OCI-LY7 (cell line): ENCODE data around the gene GLMN. TPM values are rescaled to one million over a fixed set of nuclear protein-coding genes. Genes with fewer than 3 reads are reported as not detected.

Experiments
- BruUV-seq: library from RNA; stranded (reverse); fragments of 400-500 nt; replicated peaks from 2 replicates; lab custom pipeline; 2021; lab: Mats Ljungman, UMichigan
- CTCF ChIA-PET: fragments of 300-600 bp; sonication (Branson Sonifier 250); formaldehyde crosslinking; loops from one replicate; lab custom pipeline; 2022; ENCODE audit warnings: antibody characterized with exemption; ENCODE audit not compliant: unreplicated experiment; lab: Charles Lee
- POLR2A ChIA-PET: fragments of 300-600 bp; sonication (Branson Sonifier 250); formaldehyde crosslinking; loops from one replicate; lab custom pipeline; 2022; ENCODE audit warnings: antibody characterized with exemption; lab: Charles Lee
- DNase-seq: peaks from one replicate; pipeline ENCODE4 v3.0.0-alpha.2; 2015; ENCODE audit warnings: low spot score
- H2AFZ ChIP-seq: fragments of 200-600 bp; sonication (generic), shearing (Covaris generic); 2 replicates; pipeline ENCODE4 v1.6.1; 2014; ENCODE audit warnings: mild to moderate bottlenecking, antibody characterized with exemption, low read length, moderate library complexity
- H3K27ac ChIP-seq: fragments of 200-600 bp; sonication (generic); 2 replicates; pipeline ENCODE4 v1.5.1; 2014; ENCODE audit warnings: mixed run types, low read depth, mild to moderate bottlenecking, moderate library complexity, low read length, inconsistent platforms; ENCODE audit not compliant: poor library complexity, severe bottlenecking
- H3K36me3 ChIP-seq: fragments of 200-600 bp; sonication (generic); 2 replicates; pipeline ENCODE4 v1.6.1; 2014; ENCODE audit warnings: mild to moderate bottlenecking, antibody characterized with exemption, low read length, moderate library complexity, mixed read lengths; ENCODE audit not compliant: insufficient read depth
- H3K4me1 ChIP-seq: fragments of 200-600 bp; sonication (generic); 2 replicates; pipeline ENCODE4 v1.5.1; 2014; ENCODE audit warnings: mild to moderate bottlenecking, low read length; ENCODE audit not compliant: insufficient read depth, poor library complexity, severe bottlenecking
- H3K4me2 ChIP-seq: fragments of 200-600 bp; sonication (generic); 2 replicates; pipeline ENCODE4 v1.6.1; 2014; ENCODE audit warnings: mild to moderate bottlenecking, low read length
- H3K4me3 ChIP-seq: fragments of 200-600 bp; sonication (generic); 2 replicates; pipeline ENCODE4 v1.5.1; 2014; ENCODE audit warnings: mild to moderate bottlenecking, low read depth, low read length; ENCODE audit not compliant: poor library complexity, severe bottlenecking
- H3K79me2 ChIP-seq: fragments of 200-600 bp; sonication (generic); 2 replicates; pipeline ENCODE4 v1.6.1; 2016; ENCODE audit warnings: low read depth, mild to moderate bottlenecking, low read length, moderate library complexity, mixed read lengths; ENCODE audit not compliant: insufficient read depth
- H3K9me2 ChIP-seq: fragments of 200-600 bp; sonication (generic); 2 replicates; pipeline ENCODE4 v1.6.1; 2016; ENCODE audit warnings: mild to moderate bottlenecking, low read length, mixed read lengths; ENCODE audit not compliant: insufficient read depth
- H3K9me3 ChIP-seq: fragments of 200-600 bp; sonication (generic); 2 replicates; pipeline ENCODE4 v1.6.1; 2014; ENCODE audit warnings: mild to moderate bottlenecking, mixed run types, low read length, mixed read lengths
- H4K20me1 ChIP-seq: fragments of 200-600 bp; sonication (generic); 2 replicates; pipeline ENCODE4 v1.6.1; 2014; ENCODE audit warnings: mild to moderate bottlenecking, antibody characterized with exemption, low read length, moderate library complexity, mixed read lengths; ENCODE audit not compliant: insufficient read depth
- EZH2phosphoT487 ChIP-seq: fragments of 200-600 bp; sonication (generic); IDR thresholded peaks from 2 replicates; pipeline ENCODE4 v1.6.1; 2018; ENCODE audit warnings: low read depth, borderline replicate concordance, mild to moderate bottlenecking, mixed run types, antibody characterized with exemption, low read length, moderate library complexity, mixed read lengths
- intact Hi-C: fragments of 100-400 bp; cut with micrococcal nuclease; formaldehyde crosslinking; loops from one replicate; pipeline ENCODE4 v1.10.0; 2022; ENCODE audit not compliant: unreplicated experiment
- total RNA-seq, 2 experiments: library from RNA; depleted of rRNA in 1 of 2; stranded (reverse); fragments of >200 nt in 1 of 2; shearing (Covaris generic) in 1 of 2; gene quantifications; 2 replicates each; pipeline ENCODE4 v1.2.3, GENCODE V29; 2014 to 2022
- TF ChIP-seq, protein P1 (sequence below): fragments of 200-600 bp; sonication (generic); conservative IDR thresholded peaks from 2 replicates; pipeline ENCODE4 v1.5.1; 2014; ENCODE audit warnings: mild to moderate bottlenecking, antibody characterized with exemption, low read length, moderate library complexity, mixed read lengths

The GLMN gene
- total RNA-seq, 2 experiments from 2014 or later = 12.4 to 14.6 TPM

DNA sequence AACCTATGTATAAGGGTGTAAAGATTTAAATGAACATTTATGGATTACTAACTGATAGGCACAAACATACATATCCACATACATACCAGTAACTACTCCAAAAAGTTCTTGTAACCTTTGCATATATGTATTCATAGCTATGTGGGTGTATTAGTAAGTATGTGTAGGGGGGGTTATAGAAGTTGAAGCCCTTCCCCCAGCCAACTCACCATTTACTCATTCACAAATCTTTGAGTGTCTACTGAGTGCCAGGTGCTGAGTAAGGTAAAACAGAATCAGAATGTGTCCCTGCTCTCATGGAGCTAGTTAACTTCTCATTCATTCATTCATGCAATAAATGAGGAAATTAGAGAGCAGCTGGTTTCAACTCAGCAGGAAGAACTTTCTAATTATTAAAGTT is 79.8 kb downstream of the GLMN start:
- intact Hi-C loops = no loop called here
- Histone ChIP-seq H3K27ac (no peak overlapping the region), H3K4me1 (no peaks in the 10 kb centered on the region), H2AFZ (no peak overlapping the region), H3K9me3 (no peaks in the 10 kb centered on the region), H3K79me2 (no peaks in the 10 kb centered on the region), H3K9me2 (no peaks in the 10 kb centered on the region), H3K4me2 (no peak overlapping the region), H3K36me3 (no peaks in the 10 kb centered on the region), H4K20me1 (no peaks in the 10 kb centered on the region), H3K4me3 (no peak overlapping the region)
- POLR2A ChIA-PET = interaction anchor here (0.6 kb wide), 1 partner anchor 1690 kb away, joined by 9 read pairs; the partner anchor contains the start of gene GCLM
- DNase-seq = no peak
- CTCF ChIA-PET = no interaction called here
- no TSS peak for BruUV-seq
- no peak for TF ChIP-seq EZH2phosphoT487
- TF ChIP-seq, protein P1, sequence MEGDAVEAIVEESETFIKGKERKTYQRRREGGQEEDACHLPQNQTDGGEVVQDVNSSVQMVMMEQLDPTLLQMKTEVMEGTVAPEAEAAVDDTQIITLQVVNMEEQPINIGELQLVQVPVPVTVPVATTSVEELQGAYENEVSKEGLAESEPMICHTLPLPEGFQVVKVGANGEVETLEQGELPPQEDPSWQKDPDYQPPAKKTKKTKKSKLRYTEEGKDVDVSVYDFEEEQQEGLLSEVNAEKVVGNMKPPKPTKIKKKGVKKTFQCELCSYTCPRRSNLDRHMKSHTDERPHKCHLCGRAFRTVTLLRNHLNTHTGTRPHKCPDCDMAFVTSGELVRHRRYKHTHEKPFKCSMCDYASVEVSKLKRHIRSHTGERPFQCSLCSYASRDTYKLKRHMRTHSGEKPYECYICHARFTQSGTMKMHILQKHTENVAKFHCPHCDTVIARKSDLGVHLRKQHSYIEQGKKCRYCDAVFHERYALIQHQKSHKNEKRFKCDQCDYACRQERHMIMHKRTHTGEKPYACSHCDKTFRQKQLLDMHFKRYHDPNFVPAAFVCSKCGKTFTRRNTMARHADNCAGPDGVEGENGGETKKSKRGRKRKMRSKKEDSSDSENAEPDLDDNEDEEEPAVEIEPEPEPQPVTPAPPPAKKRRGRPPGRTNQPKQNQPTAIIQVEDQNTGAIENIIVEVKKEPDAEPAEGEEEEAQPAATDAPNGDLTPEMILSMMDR = no peak

DNA sequence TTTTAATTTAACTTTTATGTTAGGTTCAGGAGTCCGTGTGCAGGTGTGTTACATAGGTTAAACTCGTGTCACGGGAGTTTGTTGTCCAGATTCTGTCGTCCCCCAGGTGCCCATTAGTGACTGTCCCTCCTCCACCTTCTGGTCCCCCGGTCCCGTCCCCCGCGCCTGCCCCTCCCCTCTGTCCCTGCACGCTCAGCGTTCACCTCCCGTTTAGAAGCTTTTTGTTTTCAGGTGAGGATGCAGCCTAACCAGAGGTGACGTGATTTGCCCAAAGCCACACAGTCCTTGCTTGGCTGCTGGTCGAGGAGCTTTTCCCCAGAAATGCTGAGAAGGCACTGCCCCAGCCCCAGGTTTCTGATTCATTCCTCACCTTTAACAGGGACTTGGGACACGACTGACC is 80.2 kb downstream of the GLMN start:
- H3K4me2 ChIP-seq = no peak overlapping the region
- H3K4me3 ChIP-seq = no peak overlapping the region
- intact Hi-C loops = no loop called here
- BruUV-seq = no TSS peak
- no peaks in the 10 kb centered on the region for H3K9me2 ChIP-seq
- TF ChIP-seq EZH2phosphoT487 = no peak
- TF ChIP-seq, protein P1 = no peak
- no peaks in the 10 kb centered on the region for H3K4me1 ChIP-seq
- H4K20me1 ChIP-seq = no peaks in the 10 kb centered on the region
- ChIA-PET POLR2A (interaction anchor here (0.6 kb wide), 2 partner anchors 112 to 1691 kb away, joined by 6 to 9 read pairs; partner anchors contain the start of gene GCLM), CTCF (no interaction called here)
- no peak overlapping the region for H2AFZ ChIP-seq
- H3K27ac ChIP-seq = no peak overlapping the region
- H3K36me3 ChIP-seq = no peaks in the 10 kb centered on the region
- no peaks in the 10 kb centered on the region for H3K9me3 ChIP-seq
- H3K79me2 ChIP-seq = no peaks in the 10 kb centered on the region
- no peak for DNase-seq

DNA sequence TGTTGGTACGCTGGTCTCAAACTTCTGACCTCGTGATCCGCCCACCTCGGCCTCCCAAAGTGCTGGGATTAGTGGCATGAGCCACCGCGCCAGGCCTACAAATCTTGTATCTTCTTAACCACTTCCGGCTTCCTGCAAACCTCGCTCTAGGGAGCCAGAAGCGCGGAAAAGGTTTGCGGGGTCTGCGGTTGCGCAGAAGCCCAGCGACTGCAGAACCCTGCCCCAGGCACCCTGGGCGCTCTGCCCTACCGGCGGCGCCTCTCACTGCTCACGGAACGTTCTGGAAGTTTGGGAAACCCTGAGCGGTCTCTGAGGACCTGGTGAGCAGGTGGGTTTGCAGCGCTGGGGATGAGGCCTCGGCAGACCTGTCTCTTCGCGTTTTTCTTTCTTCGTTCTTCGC is 81.1 kb downstream of the GLMN start, which contains the start of gene C1orf146:
Gene C1orf146, plus strand, starts transcription at position 195 of the 400 bp plus-strand sequence. CDS start 13,506 bp downstream, outside the sequence.
- CTCF ChIA-PET = no interaction called here
- DNase-seq = no peak
- no peaks in the 10 kb centered on the region for H4K20me1 ChIP-seq
- intact Hi-C loops = no loop called here
- H3K9me3 ChIP-seq = no peaks in the 10 kb centered on the region
- H3K36me3 ChIP-seq = no peaks in the 10 kb centered on the region
- H2AFZ ChIP-seq = no peak within 1 kb of the TSS
- no peaks in the 10 kb centered on the region for H3K79me2 ChIP-seq
- H3K4me1 ChIP-seq = no peaks in the 10 kb centered on the region
- no peak within 1 kb of the TSS for H3K4me2 ChIP-seq
- no peak within 1 kb of the TSS for H3K27ac ChIP-seq
- BruUV-seq = no TSS peak
- TF ChIP-seq, protein P1 = no peak
- no peak for TF ChIP-seq EZH2phosphoT487
- POLR2A ChIA-PET = no interaction called here
- no peaks in the 10 kb centered on the region for H3K9me2 ChIP-seq
- H3K4me3 ChIP-seq = no peak within 1 kb of the TSS
